Colon (tissue), 2 donors: ENCODE data around the gene CSNK1G2.

Source experiments
- FAIRE-seq: peaks from 2 replicates; lab custom pipeline; 2012; peaks lifted over from hg19 to GRCh38; lab: Jason Lieb, UNC
- donor health status: control.
- donor health status: control.

The CSNK1G2 gene

DNA sequence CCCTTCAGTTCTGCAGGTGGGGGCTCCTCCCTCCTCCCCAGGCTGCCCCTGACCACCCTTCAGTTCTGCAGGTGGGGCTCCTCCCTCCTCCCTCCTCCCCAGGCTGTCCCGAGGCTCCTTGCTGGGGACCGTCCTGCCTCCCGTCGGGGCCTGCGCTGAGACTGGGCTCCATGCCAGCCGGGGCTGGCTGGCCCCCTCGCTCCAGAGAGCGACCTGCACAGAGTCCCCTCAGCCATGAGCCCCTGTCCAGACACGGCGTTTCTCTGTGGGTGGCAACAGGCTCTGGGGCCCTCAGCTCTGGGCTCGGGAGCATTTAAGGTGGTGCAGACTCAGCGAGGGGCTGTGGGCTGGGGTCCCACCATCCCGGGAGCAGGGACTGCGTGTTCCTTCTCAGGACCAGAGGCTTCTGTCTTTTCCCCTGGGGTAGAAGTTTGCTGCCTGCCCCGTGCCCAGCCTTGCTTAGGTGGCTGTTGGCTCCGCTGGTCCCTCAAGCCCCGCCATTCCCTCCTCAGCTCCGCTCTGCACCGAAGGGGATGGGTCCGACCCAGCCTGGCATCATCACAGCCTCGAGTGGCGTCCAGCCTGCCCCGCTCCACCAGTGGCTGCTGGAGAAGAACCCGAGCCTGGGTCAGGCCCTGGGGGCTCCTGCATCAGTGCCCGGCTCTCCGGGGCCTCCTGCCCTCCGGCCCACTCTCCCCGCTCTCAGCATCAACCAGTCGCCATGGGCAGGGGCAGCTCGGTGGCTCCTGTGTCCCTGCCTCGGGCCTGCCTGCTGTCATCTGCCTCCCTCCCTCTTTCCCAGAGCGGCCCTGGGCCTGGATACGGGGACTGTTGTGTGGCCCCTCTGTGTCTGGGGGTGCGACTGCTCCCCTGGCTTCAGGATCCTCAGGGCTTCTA is 27.6 kb downstream of the CSNK1G2 start:
- FAIRE-seq: no peak

DNA sequence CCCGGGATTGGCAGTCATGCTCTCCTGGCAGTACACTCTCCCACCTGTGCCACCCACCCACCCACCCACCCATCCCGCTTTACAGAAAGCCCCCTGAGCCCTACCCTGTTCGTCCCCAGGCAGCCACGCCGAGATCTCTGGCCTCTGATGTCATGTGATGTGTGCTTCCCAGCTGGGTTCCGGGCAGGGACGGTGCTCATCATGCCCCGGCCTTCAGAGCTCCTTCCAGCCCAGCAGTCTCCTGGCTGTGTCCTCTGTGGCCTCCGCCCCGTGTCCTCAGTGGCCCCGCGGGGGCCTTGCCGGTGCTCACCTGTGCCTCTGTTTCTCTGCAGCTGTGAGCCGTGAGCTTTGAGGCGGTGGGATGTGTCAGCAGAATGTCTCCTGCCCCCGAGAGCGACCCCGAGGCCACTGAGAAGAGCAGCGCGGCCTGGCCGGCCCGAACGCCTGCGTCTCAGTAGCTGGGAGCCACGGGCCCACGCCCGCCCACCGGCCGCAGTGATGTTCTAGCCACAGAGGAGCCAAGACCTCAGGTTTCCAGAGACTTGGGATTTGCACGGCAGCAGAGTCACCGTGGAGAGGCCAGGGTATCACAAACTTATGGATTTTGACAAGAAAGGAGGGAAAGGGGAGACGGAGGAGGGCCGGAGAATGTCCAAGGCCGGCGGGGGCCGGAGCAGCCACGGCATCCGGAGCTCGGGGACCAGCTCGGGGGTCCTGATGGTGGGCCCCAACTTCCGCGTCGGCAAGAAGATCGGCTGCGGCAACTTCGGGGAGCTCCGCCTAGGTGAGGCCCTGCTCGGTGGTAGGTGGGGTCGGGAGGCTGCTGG is 28.4 kb downstream of the CSNK1G2 start:
- no peak for FAIRE-seq

DNA sequence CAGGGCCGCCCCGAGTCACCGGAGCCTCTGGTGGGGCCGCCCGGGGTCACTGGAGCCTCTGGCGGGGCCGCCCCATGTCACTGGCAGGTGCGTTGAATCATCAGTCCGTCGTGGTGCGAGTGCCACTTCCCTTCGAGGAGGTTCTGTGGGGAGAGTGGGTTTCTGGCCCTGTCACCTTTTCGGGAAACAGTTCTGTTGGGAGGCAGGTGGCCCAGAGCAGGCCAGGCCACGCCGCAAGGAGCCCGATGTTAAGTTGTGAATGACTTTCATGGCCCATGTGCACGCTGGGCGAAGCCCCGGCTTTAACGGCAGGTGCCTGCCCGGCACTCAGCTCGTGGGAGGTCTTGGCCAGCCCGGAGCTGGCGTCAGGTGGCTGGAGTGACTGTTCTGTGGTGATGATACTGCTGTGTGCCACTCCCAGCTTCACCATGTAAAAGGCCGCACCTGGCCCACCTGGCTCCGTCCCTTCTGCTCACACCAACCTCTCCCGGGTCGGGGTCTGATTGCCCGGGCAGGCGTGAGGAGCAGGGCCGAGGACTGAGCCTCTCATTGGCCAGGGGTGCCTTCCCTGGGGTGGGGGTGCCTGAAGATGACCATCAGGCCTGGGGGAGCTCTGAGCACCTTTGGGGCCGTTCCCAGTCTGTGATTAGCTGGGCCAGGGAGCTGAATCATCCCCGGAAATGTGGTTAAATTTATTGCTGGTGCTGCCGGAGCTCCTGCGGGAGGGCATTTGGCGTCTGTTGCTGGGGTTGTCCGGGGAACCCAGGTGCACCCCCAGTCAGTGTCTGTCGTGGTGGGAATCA is 29.2 kb downstream of the CSNK1G2 start:
- no peak for FAIRE-seq

DNA sequence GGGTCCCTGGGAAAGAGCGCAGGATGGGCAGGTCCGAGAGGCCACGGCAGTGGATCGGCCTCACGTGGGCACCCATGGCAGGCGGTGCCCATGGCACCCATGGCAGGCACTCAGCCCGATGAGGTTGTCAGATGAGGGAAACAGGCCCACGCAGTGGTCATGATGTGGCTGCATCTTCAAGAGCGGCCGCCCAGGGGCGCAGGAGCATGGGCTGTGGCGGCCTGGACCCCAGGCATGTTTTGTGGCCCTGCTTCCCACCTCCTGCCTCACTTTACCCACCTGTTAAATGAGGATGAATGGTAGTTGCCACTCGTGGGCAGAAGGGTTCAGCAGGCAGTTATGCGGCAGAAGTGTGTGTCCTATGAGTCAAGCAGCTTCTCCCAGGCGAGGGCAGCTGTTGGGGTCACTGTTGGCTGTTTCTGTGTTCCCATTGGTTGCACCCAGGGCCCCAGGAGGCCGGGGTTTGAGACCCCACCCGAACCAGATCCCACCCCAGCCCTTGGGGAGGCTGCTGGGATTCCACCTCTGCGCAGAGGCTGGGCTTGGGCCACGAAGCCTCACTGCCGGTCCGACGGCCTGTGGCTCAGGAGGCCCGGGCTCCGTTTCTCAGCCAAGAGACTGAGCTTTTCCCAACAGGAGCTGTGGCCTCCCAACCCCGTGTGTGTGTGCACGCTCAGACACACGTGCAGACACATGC is 30.0 kb downstream of the CSNK1G2 start:
- FAIRE-seq: no peak

DNA sequence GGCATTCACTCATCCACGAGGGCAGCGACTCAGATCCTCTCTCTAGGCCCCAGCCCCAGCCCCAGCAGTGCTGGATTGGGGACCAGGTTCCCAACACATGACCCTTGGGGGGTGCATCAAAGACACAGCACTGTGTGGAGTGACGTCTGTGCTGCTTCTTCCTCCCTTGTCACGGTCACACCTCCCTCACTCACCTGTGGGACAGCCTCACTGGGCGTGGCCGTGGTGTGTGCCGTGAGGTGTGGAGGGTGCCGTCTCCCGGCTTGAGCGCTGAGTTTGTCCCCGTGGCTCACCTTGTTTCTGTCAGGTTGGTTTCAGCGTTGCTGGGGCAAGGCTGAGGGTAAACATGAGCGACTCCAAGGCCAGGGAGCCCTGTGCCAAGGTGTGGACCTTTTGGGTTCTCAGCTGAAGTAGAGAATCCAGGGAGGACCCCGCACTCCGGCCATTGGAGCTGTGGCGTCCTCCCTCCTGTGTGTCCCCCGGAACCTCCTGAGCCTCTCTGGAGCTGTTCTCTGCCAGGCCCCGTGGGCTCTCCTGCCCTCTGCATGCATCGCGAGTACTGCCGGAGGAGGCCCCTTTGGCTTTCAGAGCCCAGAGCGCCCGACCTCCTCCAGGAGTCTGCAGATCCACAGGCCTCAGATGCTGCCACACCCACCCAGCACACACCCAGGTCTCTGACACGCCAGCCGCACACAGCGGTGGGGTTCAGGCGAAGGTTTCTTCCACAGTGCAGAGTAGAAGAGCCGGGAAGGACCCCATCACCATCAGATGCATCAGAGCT is 33.6 kb downstream of the CSNK1G2 start:
- FAIRE-seq: no peak

DNA sequence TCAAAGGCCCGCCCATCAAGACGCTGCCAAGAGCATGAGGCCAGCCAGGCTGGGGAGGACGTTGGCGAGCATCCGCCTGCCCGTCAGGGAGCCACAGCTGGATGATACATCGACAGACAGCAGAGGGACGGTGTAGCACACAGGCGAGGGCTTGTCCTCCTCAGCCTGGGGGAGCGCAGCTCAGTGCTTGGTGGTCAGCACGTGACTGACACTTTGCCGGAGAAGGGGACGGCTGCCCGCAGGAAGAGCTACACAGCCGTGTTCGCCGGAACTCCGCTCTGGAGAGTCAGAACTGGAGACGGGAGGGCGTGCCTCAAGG is 34.1 kb downstream of the CSNK1G2 start:
- FAIRE-seq: no peak

DNA sequence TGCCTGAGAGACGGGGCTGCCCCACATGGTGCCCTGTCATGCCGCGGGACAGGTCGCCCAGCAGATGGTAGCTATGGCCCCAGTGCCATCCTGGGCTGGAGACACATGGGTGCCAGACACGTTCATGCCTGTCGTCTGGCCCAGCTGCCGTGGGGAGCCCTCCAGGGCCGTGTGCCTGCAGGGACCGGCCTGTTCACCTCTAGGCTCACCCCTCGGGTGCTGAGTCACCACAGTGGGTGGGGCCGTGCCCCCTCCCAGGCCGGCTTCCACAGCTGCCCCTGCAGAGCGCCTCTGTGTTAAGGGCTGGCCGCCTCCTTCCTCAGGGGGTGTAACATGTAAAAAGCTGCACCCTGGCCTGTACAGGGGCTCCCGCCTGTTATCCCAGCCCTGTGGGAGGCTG is 36.1 kb downstream of the CSNK1G2 start:
- no peak for FAIRE-seq

DNA sequence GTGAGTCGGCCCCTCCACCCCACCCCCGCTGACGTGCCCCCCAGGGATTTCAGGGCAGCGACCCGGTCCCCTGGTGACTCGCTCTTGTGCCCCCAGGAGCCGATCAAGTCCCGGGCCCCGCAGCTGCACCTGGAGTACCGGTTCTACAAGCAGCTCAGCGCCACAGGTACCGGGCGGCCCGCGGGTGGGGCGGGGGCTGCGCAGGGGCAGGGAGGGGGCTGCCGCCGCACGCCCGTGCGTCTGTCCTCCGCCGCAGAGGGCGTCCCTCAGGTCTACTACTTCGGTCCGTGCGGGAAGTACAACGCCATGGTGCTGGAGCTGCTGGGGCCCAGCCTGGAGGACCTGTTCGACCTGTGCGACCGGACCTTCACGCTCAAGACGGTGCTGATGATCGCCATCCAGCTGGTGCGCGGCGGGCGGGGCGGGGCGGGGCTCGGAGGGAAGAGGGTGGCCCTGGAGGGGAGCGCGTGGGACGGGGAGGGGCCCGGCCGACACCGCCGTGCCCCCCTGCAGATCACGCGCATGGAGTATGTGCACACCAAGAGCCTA is 37.4 kb downstream of the CSNK1G2 start:
- no peak for FAIRE-seq

DNA sequence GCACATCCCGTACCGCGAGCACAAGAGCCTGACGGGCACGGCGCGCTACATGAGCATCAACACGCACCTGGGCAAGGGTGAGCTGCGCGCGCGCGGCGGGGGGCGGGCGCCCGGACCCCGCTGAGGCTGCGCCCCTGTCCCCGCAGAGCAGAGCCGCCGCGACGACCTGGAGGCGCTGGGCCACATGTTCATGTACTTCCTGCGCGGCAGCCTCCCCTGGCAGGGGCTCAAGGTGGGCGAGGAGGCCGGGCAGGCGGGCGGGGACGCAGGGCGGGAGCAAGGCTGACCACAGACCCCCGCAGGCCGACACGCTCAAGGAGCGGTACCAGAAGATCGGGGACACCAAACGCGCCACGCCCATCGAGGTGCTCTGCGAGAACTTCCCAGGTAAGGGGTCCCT is 38.0 kb downstream of the CSNK1G2 start:
- FAIRE-seq: no peak

DNA sequence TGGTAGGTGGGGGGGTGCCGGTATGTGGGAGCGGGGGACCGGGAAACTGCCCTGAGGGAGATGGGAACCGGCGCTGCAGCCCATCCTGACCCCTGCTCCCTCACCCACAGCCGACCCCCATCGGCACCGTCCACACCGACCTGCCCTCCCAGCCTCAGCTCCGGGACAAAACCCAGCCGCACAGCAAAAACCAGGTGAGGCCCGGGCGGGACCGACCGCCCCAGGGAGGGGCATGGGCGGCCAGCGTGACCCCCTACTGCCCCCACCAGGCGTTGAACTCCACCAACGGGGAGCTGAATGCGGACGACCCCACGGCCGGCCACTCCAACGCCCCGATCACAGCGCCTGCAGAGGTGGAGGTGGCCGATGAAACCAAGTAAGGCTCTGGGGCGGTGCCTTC is 38.7 kb downstream of the CSNK1G2 start:
- no peak for FAIRE-seq

DNA sequence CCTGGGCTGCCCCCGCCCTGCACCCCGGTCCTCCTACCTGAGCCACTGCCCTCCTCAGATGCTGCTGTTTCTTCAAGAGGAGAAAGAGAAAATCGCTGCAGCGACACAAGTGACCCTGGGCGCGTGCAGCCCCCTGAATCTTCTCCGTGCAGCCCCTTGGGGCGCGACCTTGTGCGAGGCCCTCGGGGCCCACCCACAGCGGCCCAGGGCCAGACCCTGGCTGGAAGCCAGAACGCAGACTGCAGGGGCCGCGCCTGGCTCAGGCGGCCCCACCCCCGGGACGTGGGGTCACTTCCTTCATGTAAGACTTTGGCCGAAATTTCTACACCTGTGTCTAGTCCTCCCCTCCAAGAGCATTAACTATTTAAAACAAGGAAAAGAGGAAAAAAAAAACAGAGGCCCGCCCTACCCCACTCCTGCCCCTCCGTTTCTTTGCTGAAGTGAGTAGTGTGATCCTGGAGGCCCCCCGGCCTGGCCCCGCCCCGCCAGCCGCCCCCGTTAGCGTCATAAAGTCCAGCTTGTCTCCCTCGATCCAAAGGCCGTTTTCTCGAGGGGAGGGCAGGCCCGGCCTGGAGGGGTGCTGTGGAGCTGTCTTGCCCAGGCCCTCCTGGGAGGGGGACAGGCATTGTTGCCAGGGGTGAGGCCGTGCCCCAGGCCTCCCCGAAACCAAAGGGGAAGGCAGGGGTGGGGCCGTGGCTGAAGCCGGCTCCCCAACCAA is 39.3 kb downstream of the CSNK1G2 start:
- FAIRE-seq: no peak

DNA sequence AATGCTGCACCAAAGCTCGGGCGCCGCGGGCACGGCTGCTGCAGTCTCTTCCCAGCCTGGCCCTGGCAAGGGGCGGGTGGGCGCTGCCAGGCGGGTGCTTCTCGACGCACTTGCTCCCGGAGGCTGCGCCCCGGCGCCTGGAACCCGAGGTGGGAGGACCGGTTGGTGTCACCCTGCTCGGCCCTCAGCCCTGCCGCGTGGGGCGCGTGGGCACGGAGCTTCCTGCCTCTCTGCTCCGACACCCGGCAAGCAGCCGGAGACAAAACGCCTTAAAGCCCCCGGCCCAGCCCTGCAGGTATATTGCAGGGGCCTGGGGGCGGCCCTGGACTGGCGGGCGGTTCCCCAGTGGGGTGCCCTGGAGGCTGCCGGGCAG is 39.8 kb downstream of the CSNK1G2 start:
- no peak for FAIRE-seq

DNA sequence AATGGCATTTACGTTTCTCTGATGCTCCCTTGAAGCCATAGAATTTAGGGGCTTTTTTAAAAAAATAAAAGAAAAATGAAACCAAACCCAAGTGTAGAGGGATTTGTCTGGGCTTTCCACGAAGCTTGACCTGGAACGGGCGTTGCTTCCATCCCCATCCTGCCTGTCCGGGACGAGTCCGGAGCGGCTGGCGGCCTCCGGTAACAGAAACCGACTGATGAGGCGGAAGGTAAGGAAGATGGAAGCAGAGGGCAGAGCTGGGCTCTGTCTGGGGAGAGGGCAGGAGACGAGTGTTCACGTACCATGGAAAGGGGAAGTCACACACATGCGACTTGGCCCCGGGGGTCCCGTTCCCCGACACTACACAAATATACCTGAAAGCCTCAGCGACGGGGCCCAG is 40.3 kb downstream of the CSNK1G2 start:
- FAIRE-seq: no peak

DNA sequence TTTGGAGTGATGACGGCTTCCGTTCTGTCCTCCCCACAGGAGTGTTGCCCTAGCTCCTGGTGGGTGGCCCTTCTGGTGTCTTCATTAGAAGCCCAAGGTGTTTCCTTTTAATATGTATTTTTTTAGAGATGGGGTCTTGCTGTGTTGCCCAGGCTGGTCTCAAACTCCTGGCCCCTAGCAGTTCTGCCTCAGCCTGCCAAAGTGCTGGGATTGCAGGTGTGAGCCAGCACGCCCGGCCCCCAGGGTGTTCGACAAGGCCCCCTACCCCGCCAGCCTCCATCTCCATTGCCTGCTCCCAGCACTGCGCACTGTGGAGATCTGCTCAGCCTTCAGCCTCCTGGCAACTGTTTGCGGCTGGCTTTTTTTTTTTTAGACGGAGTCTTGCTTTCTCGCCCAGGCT is 43.4 kb downstream of the CSNK1G2 start:
- no peak for FAIRE-seq

DNA sequence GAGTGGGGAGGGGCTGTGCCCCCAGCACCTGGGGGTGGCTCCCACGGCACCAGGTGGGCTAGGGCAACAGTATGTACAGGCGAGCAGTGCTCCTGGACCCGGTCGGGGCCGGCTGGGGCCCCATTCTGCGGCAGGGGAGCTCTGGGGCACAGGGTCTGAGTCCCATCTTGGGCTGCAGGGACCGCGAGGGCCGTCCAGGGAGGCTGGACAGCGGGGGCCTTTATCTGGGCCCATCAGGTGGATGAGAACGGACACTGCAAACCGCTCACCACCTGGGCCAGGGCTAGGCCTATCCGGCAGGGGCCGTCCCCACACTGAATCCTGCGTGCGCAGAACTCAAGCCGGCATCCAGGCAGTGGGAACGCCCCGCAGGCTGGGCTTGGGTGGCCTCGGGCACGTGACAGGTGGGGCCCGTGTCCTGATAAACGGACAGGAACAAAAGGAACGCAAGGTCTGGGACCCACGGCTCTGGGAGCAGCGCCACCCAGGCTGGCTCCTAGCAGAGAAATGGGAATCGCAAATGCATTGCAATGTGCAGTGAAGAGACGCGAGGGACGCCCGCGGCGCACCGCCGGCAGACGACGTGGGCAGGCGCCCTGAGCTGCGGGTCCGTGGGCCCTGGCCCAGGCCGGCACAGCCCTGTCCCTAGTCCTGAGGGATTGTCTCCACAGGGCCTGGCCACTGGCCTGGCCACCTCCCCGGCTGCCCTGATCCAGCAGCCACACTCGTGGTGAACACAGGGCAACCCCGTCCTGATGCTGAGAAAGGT is 44.8 kb downstream of the CSNK1G2 start:
- no peak for FAIRE-seq

DNA sequence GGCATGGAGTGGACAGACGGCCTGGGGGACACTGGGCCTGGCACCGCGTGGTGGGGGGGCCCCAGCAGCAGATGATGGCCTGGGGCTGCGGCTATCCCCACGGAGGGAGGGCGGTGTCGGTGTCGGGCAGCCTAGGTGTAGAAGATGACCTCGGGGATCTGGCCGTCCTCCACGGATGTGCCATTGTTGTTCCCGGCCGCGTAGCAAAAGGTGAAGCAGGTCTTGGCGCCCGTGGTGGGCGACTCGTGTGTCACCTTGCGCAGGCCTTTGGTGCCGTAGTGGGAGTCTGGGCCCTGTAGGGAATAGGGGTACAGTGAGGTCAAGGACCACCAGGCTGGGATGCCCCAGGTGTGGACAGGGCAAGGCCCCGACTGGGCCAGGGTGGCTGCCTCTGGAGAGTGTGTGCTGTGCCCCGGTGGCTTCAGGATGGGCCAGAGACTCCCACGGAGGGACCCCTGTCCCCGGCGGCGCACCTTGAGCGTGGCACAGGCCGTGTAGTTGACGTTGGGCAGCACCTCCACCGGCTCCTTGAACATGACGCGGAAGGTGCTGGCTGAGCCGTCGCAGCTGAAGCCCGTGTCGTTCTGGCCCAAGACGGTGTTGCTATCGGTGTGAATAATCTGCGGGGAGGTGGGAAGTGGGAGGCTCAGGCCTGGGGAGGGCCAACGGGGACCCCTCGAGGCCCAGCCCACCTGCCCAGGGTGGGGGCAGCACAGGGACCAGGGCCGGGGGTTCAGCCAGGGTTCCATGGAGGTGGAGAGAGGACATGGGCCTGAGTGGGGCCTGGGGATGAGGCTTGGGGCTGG is 45.6 kb downstream of the CSNK1G2 start:
- no peak for FAIRE-seq

DNA sequence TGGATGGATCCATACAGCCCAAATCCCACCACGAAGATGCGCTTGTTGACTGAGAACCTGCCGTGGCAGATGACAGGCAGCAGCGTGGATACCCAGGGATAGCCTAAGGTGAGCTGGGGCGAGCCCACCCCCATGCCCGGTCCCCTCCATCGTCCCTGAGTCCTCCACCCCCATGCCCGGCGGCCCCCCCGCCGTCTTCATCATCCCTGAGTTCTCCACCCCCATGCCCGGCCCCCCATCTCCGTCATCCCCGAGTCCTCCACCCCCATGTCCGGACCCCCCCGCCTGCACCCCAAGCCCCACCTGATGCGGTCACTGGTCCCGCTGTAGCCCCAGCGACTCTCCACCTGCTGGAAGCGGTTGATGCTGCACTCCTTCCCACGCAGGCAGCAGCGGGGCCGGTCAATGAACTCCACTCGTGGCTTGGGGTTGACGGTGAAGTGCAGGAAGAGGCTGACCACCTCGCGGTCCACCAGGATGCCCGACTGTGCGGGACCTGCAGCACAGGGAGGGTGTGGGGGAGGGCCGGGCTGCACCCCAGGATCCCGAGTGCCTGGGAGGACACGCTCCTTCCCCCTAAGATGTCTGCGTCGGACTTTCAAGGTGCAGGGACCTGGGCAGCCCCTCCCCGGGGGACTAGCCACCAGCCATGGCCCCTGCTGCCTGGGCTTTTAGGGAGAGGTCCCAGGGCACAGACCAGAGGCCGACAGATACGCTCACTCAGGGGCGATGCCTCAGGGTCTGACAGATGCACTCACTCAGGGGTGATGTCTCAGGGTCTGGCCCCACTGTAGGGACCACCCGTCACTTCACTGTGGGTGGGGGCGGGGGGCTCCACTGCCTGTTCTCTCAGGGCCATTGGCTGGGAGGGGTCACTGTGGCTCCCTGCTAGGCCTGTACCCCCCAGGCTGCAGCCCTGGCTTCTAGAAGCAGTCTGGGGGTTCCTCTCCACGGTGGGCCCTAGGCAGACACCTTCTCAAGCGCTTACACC is 46.5 kb downstream of the CSNK1G2 start:
- FAIRE-seq: no peak
